VCaP (cell line): Measurements from ENCODE around the gene CACHD1.

Experiments used
- H3K27ac ChIP-seq: fragments of 450-650 bp; 2 replicates; pipeline ENCODE4 v1.5.1; 2017
- TF ChIP-seq, protein P1 (sequence below): fragments of 450-650 bp; conservative IDR thresholded peaks from 2 replicates; pipeline ENCODE4 v1.5.1; 2017; ENCODE audit warnings: mild to moderate bottlenecking, moderate library complexity

CACHD1 gene

DNA sequence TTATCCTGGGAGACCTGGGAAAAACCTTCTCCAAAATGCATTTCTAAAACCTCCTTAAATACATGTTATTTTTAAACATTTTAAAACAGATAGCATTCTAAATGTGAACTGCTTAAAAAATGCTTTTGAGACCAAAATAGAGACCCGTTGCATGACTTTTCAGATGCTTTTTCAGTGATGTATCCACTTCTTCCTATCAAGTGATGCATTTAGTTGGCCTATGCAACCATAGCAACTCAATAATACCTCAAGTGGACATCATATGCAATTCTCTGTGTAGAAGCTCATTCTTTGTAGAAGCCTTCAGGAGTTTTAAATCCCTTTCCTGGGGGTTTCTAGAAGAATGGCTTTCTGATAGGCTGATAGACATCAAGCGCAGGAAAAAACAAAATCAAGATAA lies 180.5 kb downstream of the CACHD1 start:
- no peak overlapping the region for H3K27ac ChIP-seq
- TF ChIP-seq, protein P1, sequence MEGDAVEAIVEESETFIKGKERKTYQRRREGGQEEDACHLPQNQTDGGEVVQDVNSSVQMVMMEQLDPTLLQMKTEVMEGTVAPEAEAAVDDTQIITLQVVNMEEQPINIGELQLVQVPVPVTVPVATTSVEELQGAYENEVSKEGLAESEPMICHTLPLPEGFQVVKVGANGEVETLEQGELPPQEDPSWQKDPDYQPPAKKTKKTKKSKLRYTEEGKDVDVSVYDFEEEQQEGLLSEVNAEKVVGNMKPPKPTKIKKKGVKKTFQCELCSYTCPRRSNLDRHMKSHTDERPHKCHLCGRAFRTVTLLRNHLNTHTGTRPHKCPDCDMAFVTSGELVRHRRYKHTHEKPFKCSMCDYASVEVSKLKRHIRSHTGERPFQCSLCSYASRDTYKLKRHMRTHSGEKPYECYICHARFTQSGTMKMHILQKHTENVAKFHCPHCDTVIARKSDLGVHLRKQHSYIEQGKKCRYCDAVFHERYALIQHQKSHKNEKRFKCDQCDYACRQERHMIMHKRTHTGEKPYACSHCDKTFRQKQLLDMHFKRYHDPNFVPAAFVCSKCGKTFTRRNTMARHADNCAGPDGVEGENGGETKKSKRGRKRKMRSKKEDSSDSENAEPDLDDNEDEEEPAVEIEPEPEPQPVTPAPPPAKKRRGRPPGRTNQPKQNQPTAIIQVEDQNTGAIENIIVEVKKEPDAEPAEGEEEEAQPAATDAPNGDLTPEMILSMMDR, result no peak

DNA sequence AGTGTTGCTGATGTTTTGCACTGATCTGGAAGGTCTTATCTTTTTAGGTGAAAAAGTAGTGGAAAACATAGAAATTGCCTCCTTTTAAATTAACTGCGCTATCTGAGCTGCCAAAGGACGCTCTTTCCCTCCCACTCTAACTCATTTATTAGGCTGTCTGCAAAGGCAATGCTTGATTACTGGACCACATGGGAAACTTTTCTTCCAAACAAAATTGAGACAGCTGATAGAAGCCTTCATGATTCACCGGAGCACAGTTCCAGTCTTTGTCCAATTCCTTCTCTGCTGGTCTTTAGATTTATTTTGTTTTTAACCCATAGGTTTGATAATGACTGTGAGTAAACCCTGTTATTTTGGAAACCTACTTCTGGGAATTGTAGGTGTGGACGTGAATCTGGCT lies 181.9 kb downstream of the CACHD1 start:
- H3K27ac ChIP-seq, result no peak overlapping the region
- TF ChIP-seq, protein P1, result no peak

DNA sequence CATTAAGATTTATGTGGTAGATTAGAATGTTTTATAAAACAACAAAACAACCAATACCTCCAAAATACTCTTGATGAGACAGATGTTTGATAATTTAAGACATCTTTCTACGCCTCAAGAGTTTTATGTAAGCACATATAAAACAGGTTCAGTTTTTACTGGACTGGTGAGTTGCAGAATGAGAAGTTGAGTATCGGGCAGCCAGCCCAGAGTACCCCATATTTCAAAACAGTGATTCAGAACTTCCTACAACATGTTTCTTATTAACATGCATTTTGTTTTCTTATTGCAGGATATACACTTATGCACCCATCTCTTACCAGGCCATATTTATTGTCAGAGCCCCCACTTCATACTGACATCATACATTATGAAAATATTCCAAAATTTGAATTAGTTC lies 183.5 kb downstream of the CACHD1 start:
- TF ChIP-seq, protein P1, result no peak
- no peak overlapping the region for H3K27ac ChIP-seq

DNA sequence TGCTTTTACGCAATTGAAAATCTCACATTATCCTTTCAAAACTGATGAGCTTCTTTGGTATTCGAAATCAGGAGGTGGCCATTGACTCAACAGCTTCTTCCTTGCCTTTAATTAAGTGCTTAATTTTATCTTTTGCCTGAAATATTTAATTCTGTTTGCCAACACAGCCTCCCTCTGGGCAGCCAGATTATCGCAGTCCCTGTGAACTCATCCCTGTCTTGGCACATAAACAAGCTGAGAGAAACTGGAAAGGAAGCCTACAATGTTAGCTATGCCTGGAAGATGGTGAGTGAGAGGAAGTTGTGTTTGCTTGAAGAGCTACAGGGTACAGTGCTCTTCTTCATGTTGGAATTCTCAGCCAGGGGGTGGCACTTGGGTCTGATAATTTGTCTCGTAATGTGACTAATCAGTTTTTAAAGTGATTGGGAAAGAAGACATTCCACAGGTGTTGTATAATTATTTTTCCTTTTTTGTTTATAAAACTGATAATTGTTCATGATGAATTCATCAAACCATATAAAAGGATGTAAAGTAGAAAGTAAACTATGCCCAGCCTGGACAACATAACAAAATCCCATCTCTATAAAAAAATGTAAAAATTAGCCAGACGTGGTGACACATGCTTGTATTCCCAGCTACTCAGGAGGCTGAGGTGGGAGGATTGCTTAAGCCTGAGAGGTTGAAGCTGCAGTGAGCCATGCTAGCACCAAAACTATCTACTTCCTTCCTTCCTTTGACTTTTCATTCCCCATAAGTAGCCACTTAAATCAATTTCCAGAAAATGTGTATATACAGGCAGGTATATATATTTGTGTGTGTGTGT lies 184.8 kb downstream of the CACHD1 start:
- TF ChIP-seq, protein P1, result peak; percentile 30
- no peak overlapping the region for H3K27ac ChIP-seq

DNA sequence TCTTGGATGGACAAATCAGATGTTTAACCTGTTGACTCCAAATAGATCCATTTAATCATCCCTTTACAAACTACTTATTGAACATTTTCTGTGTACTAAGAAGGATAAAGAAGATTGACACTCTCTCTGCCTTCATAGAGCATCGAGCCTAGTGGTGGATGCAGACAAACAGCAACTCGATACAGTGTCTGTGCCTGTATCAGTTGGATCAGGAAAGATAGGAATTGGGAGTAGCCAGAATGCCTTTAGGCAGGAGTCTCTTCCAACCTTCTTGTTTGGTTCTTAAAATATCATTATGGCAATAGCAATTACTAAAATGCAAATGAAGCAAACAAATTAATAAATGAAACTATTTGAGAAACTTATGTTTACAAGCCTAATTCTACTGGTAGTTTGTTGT lies 185.9 kb downstream of the CACHD1 start:
- no peak overlapping the region for H3K27ac ChIP-seq
- TF ChIP-seq, protein P1, result no peak

DNA sequence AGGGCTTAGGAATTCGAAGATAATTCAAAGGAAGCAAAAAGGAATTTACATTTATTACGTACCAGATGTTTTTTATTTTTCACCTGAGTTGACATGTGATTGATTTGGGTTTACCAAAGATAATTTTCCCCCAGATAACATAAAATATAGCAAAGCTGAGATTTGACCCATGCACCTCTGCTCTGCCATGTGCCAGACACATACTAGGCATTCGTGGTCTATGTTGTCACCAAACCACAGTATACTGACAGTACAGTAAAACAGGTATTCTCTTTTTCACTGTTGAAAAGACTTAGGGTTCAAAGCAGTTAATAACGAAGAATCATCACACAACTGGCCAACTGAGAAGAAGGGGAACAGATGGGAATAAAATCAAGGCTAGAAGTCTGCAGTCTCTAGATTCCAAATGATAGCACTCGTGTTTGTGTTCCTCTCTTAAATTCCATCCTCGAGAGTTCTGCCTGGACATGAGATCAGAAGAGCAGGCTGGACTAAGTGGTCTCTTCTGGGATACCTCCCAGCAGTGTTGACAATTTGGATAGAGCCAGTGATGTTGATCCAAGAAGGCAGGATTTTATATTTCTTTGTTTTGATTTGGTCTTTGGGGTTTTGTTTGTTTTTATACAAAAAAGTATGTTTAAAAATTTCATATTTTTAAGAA lies 189.7 kb downstream of the CACHD1 start:
- no peak overlapping the region for H3K27ac ChIP-seq
- TF ChIP-seq, protein P1, result no peak

DNA sequence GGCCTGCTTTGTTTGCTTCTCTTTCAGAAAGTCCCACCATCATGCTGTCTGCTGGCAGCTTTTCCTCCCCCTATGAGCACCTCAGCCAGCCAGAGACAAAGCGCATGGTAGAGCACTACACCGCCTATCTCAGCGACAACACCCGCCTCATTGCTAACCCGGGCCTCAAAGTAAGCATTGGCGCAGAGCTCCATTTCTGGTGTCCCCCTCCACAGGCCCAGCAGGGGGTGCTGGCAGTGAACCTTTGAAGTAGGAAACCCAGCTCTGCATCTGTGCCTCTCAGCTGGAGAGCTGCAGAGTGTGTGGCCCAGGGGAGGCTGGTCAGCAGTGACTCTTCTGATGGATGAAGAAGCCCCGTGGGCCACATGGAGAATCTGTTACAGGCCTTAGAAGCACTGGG lies 193.7 kb downstream of the CACHD1 start:
- no peak overlapping the region for H3K27ac ChIP-seq

More for the DNA sequence above, 193.7 kb downstream of the CACHD1 start:
- TF ChIP-seq, protein P1, result 0 out of 2 replicates have a peak, but pooled peaks have one; percentile 14
